ENCODE results near the gene ANGEL2.

GRCh38 chr1:213055767-213056166 lies 40.1 kb upstream of the ANGEL2 start:
- TF ChIP-seq CTCF (IDR thresholded peaks at IDR 0.05) (no peak), POLR2A (IDR thresholded peaks at IDR 0.05) (no peak)

All from adrenal gland (tissue), 5 donors.